Measurements from ENCODE around the gene USP35.
"Not testable (repeated sequence)": the region's sequence is repeated elsewhere in the genome, so short reads cannot be mapped to it uniquely, and the experiment has no call there.

USP35 gene

DNA sequence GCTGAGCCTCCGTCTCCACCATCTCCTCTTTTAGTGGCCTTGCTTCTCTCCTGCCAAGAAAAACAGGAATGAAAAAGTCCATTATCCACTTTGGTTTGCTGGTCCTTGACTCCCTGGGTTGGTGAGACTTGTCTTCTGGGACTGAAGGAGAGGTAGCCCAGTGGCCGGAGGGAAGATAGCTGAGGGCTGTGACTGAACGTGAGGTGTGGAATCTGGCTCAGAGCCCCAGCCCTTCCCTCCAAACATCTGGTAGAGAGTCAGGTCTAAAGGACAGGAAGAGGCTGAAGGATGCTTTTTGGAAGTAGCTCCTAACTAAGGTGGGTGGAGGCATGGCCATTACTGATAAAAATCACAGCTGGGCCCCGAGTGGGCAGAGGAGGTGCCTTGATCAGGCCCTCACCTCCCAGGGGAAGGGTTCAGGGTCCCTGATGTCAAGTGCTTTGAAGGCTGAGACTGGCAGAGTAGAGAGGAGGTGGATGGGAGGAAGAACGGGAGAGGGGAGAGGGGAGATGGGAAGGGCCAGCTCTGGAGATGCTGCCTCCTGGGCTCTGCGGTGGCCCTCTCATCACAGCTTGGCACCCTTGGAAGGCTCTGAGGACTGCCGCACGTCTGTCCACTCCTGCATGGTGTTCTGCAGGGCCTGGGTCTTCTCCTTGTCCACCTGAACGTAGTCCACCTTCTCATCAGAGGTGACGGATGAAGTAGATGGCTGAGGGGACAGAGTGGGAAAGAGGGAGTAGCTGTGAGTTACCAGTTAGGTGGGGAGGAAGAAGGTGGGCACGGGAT, 30.2 kb downstream of the USP35 start:
- no peak for DNase-seq

GRCh38 chr11:78219493-78220217, 30.9 kb downstream of the USP35 start:
- no peak for DNase-seq

DNA sequence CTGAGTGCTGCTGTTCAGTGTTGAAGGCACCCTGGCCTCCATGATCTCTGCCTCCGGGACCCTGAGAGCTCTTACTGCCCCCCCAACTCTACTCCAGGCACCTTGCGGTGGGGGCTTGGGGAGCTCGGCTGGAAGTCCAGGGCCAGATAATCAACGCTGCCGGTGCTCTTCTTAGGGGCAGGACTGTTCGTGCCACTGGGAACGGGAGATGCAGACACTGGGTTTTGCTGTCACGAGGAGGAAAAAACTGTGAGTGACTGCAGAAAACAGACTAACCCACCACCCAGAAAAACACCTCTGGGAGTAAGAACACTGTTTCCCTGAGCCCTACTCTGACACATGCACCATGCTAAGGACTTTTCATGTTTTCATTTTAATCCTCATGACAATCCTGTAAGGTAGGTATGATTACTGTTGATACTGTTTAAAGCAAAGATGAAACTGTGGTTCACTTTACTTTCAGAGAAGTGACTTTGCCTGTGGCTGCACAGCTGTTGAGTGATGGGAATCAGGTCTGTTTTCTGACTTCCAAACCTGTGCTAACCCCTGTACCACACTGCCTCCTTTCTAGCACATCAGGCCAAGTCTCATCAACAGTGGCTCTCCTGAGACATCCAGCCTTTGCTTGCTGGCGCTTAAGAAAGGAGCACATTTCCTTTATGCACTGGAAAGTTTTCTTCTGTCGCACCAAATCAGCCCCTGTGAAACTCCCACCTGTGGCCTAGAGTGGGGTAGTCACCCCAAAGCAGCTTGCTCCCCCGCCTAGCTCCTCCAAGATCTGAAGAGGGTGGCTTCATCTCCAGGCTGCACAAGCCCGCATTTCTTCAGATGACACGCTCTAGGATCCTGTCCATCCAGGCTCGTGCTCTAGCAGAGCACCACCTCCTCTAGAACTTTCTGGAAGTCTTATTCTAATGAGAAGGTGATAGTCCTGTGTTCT, 31.8 kb downstream of the USP35 start:
- no peak for DNase-seq

DNA sequence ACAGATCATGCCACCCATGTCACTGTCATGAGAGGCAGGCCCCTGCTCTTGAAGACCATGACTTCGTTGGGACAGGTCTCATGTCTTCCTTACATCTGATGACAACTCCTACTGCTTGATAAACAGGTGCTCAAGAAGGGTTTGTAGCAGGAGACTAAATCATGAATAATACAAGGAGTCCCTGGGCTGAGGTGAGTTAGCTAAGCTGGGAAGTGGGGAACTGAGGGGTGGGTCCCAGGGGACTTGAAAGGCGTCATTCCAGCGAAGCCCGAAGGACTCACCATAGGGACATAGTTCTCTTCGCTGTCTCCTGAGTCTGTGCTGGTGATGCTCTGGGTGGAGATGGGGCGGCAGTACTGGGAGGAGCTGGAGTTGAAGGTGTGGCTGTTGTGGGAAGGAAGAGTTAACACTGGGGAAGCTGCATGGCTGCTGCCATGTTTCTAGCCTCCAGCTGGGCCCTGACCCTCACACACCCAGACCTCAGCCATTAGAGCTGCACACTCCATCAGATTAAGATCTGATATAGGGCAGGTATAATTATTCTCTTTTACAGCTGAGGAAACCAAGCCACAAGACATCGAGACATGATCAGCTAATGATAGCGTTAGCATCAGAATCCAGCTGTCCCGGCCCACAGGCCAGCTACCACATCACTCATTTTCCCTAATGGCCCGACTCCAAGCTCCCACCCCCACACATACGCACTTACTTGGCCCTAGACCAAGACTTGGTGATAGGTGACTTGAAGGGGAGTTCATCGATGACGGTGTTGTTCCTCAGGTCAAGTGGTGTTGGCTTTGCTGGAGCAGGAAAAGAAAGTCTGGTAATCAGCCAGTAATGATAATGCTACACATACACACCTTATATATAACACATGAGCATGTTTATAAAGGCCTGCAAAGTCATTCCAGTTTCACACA, 32.9 kb downstream of the USP35 start:
- DNase-seq, result no peak

- not testable (repeated sequence) for DNase-seq
Measured at GRCh38 chr11:78222726-78223125, 34.0 kb downstream of the USP35 start.

- DNase-seq, result no peak
Measured at GRCh38 chr11:78223320-78223954, 34.7 kb downstream of the USP35 start.

DNA sequence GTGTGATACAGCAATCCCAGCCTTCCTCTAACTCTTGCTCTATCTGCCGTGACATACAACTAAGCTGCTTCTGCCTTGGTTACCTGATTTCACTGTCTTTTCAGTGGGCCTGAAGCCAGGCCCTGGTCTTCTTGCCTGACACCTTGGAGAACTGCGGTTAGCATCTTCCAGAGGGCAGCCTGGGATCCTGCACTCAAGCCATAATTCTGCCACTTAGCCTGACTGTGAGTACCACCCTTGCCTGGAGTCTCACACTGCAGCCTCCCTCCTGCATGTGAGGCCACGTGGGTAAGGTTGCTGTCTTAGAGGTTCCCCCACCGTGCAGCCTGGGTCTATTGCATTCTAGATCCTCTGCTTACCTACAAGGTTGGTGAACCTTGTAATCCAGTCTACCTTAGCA, 35.8 kb downstream of the USP35 start:
- no peak for DNase-seq

DNA sequence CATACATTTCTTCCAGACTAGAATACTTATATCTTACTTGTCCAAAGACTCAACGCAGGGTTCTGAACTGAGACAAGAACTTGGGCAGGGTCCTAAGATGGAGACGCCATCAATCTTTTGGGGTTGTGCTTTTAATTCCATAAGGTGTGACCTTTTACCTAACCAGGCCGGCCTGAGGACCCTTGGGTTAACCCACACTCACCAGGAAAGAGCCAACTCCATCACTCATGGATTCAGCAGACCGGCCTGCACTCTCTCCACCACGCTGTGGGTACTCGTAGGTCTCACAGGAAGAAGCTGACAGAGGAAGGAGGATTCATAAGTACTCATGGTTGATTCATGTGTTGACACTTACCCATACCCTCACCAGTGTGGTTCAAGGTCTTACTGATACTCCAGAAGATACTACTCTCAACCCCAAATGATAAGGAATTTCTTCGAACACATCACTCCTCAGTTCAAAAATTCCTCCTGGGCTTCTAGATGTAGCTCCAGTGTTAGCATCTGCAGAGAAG, 36.2 kb downstream of the USP35 start:
- DNase-seq, result no peak

GRCh38 chr11:78226684-78227680, 38.3 kb downstream of the USP35 start:
- DNase-seq, result no peak

GRCh38 chr11:78227921-78228320, 39.2 kb downstream of the USP35 start:
- no peak for DNase-seq

DNA sequence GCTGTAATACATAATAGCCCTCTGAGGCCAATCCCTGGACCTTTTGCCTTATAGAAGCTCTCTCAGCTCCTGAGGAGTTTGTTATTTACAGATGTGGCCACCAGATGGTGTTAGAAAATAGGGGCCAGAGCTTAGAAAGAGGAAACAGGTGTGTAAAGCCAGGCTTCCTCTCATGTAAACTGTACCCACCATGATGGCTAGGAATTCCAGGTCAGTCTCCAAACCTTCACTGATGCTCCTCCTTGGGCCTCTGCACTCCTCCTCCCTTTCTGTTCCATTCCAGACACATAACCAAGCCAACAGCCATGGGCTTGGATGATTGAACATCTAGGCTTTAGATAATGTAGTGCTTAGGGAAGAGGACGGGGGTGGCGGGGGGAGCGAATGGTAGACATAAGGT, 39.7 kb downstream of the USP35 start:
- no peak for DNase-seq

DNA sequence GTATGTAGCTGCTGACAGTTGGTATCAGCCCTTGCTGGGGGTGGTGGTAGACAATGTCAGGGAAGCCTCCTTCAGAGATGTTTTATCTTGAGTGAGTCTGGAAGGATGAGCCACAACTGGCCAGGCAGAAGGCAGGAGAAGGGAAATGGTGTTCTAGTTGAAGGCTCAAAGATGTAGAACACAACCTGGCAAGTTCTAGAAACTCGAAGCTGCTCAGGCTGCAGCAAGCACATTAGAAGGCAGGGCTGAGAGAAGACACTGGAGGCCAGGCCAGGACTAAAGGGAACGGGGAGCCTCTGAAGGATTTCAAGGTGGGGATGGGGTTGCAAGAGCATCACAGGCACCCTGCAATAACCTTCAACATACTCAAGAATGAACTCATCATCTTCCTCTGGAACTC, 40.4 kb downstream of the USP35 start:
- DNase-seq, result no peak

DNA sequence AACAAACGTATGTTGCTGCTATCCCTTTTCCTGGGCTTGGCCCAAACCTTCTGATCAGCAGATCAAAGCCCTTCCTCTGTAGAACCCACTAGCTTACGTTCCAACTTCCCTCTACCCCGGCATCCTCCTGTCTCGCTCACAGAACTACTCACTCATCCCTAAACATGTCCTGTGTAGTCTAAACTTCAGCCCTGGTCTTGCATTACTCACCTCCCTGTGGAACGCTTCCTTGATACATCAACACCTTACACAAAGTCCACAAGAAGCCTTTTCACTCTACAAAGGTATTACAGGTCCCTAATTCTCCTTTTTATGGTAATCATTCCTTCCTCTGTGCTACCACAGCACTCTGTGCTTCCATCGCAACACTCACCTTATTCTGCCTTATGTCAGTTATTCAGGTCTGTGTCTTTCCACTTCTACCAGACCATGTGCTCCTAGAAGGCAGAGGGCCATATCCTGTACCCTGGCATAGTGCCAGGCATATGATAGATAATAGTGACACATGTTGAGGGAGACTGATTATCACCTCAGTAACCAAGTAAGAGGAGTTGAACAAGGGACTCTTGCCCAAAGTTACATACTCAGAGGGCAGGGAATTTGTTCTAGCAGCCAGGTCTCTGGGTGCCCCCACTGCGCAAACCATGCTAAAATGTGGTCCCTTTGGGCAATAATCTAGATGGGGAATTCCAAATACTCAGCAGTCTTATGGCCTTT, 41.6 kb downstream of the USP35 start:
- DNase-seq, result no peak

DNA sequence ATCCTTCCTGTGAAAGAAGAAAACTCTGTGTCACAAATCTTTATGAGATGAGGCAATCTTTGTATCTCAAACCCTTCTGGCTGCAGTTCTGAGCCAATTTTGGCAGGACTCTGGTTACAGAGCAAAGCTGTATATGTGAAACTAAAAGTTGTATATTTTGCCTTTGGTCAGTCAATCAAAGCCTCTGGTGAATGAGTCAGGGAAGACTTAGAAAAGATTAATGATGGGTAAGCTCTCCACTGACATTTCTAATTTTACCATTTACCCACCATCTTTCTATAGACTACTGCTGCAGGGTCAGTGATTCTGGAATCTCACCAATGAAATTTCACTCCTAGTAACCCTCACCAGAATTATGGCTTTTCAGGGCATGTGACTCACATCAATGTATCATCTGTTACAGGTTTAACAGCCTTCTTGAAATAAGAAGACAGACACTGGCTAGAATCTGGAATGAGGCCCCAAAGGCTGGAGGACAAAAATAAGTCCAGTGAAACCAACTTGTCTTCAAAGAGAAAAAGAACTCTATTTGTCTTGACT, 43.3 kb downstream of the USP35 start:
- DNase-seq, result no peak

- DNase-seq, result not testable (repeated sequence)
Measured at GRCh38 chr11:78233046-78233445, 44.3 kb downstream of the USP35 start.

GRCh38 chr11:78234006-78234405, 45.3 kb downstream of the USP35 start:
- DNase-seq, result no peak

GRCh38 chr11:78237293-78238046, 48.8 kb downstream of the USP35 start:
- DNase-seq, result no peak

DNA sequence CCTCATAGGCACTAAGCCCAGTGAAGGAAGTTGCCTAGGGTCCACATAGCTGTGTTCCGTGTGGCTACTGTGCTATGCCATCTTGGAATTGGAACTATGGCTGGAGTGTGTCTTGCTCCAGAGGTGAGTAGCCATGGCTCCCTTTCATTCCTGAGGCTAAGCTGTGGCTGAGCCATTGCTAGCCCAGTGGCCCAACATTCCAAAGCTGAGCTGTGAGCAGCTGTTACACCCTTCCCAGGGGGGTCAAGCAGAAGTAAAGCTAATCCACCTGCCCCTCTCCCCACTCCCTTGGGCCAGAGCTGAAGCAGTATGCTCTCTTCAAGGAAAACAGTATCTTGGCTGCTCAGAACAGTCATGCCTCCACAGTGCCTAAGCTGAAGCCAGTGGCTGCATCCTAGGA, 51.1 kb downstream of the USP35 start:
- no peak for DNase-seq
